ENCODE measurements around the gene KCNJ9. TPM values are rescaled to one million over a fixed set of nuclear protein-coding genes. Genes with fewer than 3 reads are reported as not detected.

The KCNJ9 gene
- total RNA-seq, 1 donor from 2014 or later, result under 0.01 TPM

DNA sequence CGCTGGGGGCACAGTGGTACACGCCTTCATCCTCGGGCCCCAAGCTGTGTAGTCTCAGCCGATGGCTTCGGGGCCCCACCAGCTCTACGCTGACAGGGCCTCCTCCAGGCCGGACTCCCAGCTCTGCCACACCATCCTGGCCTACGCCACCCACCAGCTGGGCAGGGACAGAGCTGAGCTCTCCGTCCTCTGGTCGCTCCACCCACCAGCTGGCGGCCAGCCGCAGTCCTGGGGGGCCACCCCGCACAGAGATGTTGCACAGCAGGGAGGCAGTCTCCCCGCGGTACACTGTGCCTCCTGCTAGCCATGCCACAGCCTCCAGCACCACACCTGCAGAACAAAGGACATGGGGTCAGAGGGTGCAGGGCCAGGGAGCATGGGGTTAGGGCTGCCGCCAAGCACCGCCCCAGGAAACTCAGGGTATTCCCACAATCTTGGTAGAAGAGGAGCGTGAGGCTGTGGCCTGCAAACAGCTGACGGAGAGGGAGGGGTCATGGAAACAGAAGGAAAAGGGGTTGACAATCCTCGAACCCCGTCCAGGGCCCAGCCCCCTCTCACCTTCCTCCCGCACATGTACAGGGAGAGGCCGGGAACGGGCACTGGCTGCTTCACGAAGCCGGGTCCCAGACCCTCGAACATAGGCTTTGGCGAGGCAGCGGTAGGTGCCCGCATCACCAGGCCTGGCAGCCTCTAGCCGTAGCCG lies 11.2 kb downstream of the KCNJ9 start:
- peaks cover 15% of the 10 kb centered on the region for H3K36me3 ChIP-seq (ENCODE audit: control insufficient read depth, insufficient read depth, low read length)

DNA sequence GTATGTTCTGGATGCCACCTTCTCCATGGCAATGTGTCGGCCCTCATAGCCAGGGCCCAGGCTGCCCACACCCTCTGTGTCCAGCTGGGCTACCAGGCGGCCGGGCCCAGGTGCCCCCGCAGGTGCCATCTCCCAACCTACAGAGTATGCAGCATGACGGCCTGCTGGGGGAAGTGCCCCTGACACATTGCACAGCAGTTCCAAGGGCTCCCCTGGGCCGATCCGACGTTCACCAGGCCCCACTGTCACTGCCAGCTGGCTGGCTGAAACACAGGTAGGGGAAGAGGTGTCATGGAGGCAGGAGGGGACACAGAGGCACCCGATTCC lies 11.7 kb downstream of the KCNJ9 start:
- no peak overlapping the region for H3K4me3 ChIP-seq (ENCODE audit: low read depth, low read length)
- DNase-seq (ENCODE audit: low read depth), result no peak
- TF ChIP-seq, protein P1, sequence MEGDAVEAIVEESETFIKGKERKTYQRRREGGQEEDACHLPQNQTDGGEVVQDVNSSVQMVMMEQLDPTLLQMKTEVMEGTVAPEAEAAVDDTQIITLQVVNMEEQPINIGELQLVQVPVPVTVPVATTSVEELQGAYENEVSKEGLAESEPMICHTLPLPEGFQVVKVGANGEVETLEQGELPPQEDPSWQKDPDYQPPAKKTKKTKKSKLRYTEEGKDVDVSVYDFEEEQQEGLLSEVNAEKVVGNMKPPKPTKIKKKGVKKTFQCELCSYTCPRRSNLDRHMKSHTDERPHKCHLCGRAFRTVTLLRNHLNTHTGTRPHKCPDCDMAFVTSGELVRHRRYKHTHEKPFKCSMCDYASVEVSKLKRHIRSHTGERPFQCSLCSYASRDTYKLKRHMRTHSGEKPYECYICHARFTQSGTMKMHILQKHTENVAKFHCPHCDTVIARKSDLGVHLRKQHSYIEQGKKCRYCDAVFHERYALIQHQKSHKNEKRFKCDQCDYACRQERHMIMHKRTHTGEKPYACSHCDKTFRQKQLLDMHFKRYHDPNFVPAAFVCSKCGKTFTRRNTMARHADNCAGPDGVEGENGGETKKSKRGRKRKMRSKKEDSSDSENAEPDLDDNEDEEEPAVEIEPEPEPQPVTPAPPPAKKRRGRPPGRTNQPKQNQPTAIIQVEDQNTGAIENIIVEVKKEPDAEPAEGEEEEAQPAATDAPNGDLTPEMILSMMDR (IDR thresholded peaks at IDR 0.05; ENCODE audit: insufficient read depth, low read length, severe bottlenecking), result no peak
- FAIRE-seq, result no peak
- no peaks in the 10 kb centered on the region for H3K27me3 ChIP-seq (ENCODE audit: control insufficient read depth, insufficient read depth, low read length)
- peaks cover 15% of the 10 kb centered on the region for H3K36me3 ChIP-seq (ENCODE audit: control insufficient read depth, insufficient read depth, low read length)

More for the DNA sequence above, 11.2 kb downstream of the KCNJ9 start:
- DNase-seq (ENCODE audit: low read depth) (no peak), FAIRE-seq (no peak)
- H3K27me3 ChIP-seq (ENCODE audit: control insufficient read depth, insufficient read depth, low read length), result no peaks in the 10 kb centered on the region
- H3K4me3 ChIP-seq (ENCODE audit: low read depth, low read length), result no peak overlapping the region
- TF ChIP-seq, protein P1 (IDR thresholded peaks at IDR 0.05; ENCODE audit: insufficient read depth, low read length, severe bottlenecking), result no peak

DNA sequence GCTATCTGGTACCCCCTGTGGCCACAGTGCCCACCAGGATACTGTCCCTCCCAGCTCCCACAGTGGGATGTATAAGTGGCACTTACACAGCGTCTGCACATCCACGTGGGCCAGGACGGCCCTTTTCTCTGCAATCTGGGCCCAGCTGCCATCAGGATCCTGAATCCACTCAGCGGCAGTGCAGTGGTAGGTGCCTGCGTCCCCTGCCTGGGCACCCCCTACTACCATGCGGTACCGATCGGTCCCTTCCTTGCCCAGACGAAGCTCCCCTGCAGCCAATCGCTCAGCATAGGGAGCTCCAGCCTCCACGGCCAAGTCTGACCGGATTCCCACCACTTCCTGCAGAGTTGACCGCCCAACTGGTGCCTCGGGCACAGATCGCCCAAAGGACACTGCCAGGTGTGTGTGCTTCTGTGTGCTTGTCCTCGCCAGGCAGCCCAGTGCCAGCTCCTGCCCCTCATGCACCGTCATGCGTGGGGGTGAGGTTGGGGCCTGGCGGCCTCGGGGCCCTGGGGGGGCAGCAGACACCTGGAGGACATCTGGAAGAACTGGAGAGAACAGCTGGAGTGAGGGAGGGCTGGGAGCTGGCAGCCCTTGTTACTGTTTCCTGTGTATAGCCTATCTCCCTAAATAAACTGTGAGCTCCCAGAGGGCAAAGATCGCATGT lies 12.4 kb downstream of the KCNJ9 start:
- FAIRE-seq (no peak), DNase-seq (ENCODE audit: low read depth) (no peak)
- Histone ChIP-seq H3K27me3 (ENCODE audit: control insufficient read depth, insufficient read depth, low read length) (no peaks in the 10 kb centered on the region), H3K36me3 (ENCODE audit: control insufficient read depth, insufficient read depth, low read length) (peaks cover 14% of the 10 kb centered on the region), H3K4me3 (ENCODE audit: low read depth, low read length) (no peak overlapping the region)
- TF ChIP-seq, protein P1 (IDR thresholded peaks at IDR 0.05; ENCODE audit: insufficient read depth, low read length, severe bottlenecking), result no peak

DNA sequence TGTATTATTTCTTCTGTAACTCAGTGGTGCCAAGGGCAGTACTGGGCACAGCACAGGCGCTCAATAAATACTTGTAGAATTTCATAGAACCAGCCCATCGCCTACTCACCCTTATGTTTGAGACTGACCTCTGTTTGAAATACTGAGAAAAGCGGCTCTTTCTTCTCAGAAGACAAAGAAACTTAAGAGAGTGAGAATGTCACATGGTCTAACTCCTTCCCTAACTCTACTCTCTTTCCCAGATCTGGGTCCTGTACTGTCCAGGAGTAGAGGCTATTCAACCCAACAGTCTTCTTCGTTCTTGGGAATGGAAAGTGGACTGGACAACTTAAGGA lies 12.9 kb downstream of the KCNJ9 start:
- DNase-seq (ENCODE audit: low read depth) (no peak), FAIRE-seq (no peak)
- Histone ChIP-seq H3K27me3 (ENCODE audit: control insufficient read depth, insufficient read depth, low read length) (no peaks in the 10 kb centered on the region), H3K4me3 (ENCODE audit: low read depth, low read length) (no peak overlapping the region), H3K36me3 (ENCODE audit: control insufficient read depth, insufficient read depth, low read length) (peaks cover 14% of the 10 kb centered on the region)
- TF ChIP-seq, protein P1 (IDR thresholded peaks at IDR 0.05; ENCODE audit: insufficient read depth, low read length, severe bottlenecking), result no peak

DNA sequence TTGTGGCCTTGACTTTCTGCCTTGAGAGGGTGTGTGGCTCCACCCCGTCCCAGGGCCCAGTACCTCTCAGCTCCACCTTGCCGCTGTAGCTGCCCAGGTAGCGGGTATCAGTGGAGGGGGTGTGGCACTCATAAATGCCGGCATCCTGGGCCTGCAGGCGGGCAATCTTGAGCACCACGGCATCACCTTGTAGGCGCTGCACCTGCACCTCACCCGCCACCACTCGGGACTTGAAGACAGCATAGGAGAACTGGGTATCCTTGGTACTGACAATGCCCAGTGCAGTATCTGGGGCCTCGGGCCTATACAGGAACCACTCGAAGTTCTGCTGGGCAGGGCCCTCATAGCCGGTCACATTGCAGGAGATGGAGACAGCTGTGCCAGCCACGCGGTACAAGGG lies 13.5 kb downstream of the KCNJ9 start:
- no peak overlapping the region for H3K4me3 ChIP-seq (ENCODE audit: low read depth, low read length)
- TF ChIP-seq, protein P1 (IDR thresholded peaks at IDR 0.05; ENCODE audit: insufficient read depth, low read length, severe bottlenecking), result no peak
- H3K36me3 ChIP-seq (ENCODE audit: control insufficient read depth, insufficient read depth, low read length), result peaks cover 14% of the 10 kb centered on the region
- DNase-seq (ENCODE audit: low read depth) (no peak), FAIRE-seq (no peak)
- no peaks in the 10 kb centered on the region for H3K27me3 ChIP-seq (ENCODE audit: control insufficient read depth, insufficient read depth, low read length)

All from bronchial epithelial cell (primary cell).